Limb (tissue), 2 donors: Measurements from ENCODE around the gene ANKRD33B.
"Not testable (repeated sequence)": the region's sequence is repeated elsewhere in the genome, so short reads cannot be mapped to it uniquely, and the experiment has no call there.

Experiments used
- DNase-seq, 2 donors: peaks; one replicate each; pipeline ENCODE4 v3.0.0-alpha.2; 2016; ENCODE audit errors: extremely low spot score in 2 of 2

Gene ANKRD33B

DNA sequence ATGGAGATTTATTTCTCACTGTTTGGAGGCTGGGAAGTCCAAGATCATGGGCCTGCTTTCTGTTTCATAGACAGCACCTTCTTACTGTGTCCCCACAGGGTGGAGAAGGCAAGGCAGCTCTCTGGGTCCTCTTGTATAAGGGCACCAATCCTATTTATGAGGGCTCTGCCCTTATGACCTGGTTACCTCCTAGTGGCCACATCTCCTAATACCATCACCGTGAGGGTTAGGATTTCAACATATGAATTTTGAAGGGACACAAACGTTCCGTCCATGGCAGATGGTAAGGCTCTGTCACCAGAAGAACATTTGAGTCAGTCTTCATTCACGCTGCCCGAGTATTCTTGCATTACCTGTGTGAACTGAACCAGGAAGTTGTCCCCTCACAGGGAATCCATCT is 48.4 kb downstream of the ANKRD33B start:
- DNase-seq, result no peak

DNA sequence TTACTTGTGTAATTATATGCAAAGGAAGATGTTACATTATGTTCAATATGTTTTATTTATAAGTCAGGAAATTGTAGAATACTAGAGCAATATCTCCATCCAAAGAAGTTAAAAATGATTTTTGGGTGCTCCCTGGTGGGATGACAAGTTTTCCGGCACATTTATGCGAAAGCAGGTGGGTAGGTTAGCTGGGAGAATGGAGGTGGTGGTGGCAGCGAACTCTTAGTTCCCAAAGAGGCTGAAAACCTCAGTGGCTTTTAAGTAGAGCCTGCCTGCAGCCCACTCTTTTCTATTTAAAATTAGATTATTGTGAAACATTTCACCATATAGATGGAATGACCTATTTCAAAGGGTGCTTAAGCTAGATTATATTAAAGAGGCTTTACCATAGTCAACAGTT is 51.8 kb downstream of the ANKRD33B start:
- no peak for DNase-seq

DNA sequence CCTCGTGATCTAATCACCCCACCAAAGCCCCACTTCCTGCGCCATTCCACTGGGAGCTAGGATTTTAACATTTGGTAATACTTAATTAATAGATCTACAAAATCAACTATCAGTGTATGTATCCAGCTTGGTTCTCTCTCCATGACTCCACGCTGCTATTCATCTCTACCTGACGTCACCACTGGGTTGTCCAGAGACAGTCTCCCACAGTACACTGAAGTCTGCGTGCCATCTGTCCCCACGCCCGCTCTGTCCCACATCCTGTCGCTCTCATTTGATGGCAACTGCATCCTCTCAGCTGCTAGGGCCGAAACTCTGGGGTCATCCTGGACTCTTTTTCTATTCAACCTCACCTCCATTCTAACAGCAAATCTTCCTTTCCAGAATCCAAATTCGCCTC is 53.2 kb downstream of the ANKRD33B start:
- DNase-seq, result no peak

DNA sequence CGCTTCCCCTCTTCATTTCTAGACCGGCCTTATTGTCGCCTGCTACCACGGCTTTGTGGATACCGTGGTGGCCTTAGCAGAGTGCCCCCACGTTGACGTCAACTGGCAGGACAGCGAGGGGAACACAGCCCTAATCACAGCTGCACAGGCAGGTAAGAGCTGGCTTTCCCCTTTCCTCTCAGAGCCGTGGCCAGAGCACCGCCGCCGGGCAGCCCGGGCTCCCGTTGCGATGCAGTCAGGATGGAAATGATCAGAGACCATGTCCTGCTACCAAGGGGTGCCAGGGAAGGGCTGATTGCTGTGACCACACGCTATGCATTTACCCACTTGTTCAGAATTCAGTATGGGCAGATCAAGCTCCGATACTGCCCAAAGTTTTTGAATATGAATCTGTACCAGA is 54.4 kb downstream of the ANKRD33B start:
- DNase-seq, result no peak

DNA sequence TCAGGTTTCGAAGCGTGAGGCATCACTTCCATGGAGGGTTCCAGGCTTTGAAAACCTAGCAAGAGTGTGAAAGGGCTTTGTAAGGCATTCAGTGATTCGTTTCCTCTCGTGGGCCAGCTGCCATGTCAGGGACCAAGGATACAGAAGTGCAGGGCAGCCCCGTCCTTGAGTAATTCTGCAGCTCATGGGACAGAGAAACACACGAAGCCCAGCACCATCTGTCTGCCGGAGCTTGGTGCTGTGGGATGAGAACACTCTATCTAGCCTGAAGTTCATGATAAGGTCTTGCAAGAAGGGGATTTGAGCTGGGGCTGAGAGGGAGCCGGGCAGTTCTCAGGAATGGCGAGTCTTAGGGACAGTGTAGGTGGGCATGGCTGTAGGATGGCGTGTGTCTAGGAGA is 55.8 kb downstream of the ANKRD33B start:
- DNase-seq, result no peak

DNA sequence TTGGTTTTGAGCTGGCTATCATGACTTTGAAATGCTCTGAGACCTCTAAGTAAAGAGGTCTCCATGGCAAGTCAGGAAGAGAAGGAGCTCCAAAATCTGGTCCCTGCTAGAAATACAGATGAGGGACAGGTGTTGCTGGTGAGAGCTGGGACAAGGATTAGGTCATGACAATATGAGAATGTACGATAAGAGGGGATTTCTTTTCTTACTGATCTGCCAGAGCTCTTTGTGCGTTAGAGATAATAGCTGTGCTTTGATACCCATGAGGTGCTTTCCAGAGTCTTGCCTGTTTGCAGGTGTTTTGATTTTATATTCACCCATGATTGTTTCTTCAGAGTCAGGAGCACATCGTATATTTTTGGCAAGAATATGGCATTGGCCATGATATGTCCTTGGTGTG is 56.5 kb downstream of the ANKRD33B start:
- no peak for DNase-seq

DNA sequence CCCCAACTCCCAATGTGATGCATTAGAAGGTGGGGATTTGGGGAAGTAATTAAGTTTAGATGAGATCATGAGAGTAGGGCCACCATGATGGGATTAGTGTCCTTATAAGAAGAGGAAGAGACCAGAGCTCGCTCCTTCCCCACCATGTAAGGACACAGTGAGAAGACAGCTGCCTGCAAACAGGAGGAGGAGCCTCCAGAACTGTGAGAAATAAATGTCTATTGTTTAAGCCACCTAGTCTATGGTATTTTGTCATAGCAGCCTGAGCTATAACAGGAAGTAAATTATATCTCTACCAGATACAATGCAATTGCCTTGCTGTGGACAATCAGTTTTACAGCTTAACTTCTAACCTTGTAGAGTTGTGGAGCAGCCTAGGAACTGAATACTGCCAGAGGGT is 58.0 kb downstream of the ANKRD33B start:
- no peak for DNase-seq

DNA sequence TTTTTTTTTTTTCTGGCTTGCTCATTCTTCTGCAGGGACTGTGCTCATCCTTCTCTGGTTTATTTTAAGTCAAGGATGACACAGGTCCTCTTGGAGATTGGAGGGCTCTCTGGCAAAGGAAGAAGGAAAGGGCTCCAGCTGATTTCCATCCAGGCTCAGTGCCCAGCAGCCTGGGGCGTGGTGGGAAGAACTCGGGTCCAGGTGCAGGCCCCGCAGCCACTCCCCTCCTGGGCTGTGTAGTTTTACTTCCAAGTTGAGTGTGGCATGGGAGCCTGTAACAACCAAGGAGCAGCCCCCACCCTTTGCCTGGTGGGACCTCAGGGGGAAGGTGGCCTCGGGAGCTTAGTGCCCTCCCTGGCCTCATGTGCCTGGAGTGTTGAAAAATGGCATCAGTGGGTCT is 58.9 kb downstream of the ANKRD33B start:
- DNase-seq, result no peak

DNA sequence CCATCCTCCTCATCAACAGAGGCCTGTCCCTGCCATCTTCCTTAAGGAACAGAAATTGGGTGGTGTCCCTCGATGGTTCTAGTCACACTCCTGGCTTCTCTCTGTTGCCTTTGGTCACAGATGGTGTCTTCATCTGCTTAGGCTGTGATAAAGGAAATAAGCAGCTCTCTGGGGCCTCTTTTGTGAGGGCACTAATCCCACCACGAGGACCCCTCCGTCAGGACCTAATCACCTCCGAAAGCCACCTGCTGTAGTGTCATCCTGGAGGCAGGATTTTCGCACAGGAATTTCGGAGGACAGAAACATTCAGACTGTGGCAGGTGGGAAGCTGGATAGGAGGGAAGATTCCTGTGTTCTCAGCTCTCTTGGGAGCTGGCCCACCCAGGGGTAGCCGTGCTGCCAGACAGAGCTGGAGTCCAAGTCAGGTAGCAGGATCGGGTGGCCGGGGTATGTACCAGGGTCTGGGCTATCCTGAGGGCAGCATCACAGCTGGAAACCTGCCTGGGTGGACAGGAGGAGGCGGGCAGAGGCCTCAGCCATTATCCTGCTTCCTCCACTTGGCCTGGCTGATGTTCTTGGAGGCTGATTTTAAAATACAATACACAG is 59.5 kb downstream of the ANKRD33B start:
- DNase-seq, result no peak

DNA sequence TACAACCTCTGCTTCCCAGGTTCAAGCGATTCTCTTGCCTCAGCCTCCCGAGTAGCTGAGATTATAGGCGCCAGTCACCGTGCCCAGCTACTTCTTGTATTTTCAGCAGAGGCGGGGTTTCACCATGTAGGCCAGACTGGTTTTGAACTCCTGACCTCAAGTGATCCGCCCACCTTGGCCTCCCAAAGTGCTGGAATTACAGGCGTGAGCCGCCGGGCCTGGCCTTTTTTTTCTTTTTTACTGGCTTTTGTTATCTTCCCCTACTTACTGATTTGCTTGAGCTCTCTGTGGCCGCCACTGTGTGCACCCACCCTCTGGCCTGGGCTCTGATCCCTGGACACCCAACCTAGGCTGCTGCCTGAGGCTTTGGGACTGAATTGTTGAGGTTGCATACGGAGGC is 60.3 kb downstream of the ANKRD33B start:
- DNase-seq, result no peak

DNA sequence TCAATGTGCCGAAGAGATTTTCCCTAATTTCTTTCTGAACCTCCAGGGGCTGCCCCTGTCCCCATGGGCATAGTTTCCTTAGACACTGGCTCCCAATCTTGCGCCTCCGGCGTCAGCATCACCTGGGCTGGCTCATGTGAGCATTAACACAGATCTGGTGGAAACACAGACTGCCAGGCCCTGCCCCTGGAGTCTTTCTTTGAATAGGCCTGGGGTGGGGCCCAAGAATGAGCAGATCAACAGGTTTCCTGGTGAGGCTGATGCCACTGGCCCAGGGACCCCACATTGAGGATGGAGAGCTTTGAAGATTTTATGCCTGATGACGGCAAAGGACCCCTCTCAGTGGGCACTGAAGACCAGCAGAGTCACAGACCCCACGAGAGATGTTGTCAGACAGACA is 60.8 kb downstream of the ANKRD33B start:
- no peak for DNase-seq

DNA sequence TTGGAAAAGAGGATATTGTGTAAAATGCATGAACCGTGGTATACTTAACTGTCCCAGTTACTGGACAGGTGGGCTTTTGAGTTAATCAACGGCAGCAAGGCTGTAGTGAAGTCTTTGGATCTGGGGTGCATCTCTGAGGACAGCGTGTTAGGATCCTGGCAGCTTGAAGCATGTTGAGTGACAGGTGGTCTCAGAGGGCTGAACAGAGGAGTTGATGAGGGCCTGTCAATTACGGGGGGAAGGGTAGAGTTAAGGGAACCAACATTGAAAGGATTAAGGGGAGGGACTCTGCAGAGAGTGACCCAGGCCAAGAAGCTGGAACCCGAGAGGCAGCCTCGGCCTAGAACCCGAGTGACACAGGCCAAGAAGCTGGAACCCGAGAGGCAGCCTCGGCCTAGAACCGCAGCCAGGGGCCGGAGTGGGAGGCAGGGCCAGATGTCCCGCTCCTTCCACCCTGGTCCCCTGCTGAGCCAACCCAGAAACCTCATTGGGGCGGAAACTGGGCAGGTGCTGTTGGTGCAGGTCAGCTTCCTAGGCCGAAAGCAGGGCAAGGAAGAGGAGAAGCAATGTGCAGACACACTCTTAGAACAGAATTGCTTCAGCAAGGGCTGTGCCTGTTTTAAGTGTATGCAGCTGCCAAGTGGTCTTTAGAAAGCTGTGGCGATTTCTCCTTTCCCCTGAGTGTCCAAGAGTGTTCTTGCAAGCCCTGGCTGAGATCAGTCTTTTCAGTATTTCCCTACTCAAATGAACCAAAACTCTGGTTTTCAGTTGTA is 62.0 kb downstream of the ANKRD33B start:
- no peak for DNase-seq

DNA sequence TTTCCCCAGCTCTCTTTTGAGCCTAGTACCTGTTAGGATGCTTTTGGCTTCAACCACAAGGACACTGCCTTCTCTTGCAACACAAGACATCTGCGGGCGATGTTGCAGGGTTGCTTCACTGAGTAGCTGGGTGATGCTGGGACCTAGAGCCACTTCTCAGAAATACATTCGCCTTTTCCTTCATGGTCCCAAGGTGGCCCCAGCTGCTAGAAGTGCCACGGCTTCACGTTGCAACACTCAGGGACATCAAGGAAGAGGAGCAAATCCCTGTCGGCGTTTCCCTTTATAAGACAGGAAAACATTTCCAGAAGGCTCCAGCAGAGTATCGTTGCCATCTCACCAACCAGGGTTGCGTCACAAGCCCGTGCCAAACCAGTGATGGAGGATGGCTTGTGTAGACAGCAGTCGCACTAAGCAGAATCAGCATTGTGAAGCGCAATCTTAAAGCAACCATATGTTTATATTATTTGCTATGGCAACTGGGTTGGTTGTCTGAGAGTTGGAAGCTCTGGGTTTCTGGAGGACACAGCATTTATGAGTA is 62.7 kb downstream of the ANKRD33B start:
- DNase-seq, result no peak

DNA sequence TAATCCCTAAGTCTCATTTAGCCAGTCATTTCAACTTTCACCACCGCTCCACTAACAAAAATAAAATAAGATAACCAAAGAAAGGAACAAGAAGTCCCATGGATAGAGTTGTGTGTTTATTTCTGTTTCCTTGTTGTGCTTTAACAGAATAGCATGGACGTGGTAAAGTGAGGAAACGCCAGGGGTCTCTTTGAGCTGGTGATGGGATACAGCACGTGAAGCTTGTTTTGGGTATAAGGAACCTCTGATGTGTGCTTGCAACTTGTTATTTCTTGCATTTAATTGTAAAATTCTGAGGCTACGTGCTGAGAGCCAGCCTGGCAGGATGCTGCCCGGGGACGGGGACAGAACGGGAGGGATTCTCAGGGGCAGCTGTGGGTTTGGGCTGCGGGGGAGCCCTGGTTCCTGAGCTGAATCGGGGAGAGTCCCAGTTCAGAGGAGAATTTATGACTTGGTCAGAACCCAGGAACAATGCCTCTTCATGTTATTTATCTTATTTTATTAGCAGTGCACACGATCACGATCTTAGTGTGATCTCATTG is 63.4 kb downstream of the ANKRD33B start:
- no peak for DNase-seq

DNA sequence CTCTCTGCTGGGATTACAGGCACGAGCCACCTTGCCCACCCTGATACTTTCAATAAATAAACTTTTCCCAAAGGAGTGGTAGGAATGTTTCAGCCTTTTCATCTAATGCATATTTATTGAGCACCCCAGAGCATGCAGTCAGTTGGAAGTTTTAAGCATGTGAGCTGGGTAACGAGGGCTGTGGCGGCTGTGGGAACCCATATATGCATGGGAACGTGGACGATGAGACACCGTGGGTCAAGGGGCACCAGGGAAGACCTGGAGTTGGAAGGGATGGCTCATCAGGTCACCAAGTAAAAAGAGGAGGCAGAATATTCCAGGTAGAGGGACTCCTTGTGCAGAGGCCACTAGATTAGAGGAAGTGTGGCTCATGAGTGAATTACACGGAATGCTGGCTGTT is 64.7 kb downstream of the ANKRD33B start:
- DNase-seq, result no peak

DNA sequence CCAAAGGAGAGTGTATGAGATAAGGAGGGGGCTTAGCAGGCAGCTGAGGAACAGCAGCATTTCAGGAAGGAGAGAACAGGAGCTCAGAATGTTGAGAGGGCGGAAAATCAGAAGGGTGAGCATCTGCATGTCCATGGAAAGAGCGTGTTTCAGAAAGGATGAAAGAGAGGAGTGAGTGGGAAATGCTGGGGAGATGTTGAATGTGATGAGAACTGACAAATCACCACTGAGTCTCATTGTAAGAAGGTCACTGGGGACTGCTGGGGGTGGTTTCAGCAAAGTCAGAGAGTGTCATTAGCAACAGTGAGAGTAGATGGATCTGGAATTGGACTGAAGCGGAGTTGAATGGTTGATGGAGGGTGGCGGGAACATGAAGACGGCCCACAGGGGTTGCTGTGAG is 65.8 kb downstream of the ANKRD33B start:
- no peak for DNase-seq

DNA sequence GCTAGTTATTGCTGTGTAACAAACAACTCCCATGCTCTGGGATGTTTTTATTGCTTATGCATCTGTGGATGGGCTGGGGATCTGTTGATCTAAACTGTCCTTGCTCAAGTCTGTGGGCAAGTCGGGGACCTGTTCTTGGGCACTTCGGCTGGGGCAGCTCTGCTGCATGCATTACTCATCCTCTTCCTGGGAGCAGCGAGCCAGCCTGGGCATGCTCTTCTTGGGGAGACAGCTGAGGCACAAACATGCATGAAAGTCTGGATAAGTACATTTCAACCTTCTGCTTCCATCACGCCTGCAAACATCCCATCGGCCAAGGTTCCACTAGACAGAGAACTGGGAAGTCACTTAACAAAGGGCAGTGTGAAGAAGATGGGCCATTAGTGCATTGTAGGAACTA is 66.3 kb downstream of the ANKRD33B start:
- no peak for DNase-seq

DNA sequence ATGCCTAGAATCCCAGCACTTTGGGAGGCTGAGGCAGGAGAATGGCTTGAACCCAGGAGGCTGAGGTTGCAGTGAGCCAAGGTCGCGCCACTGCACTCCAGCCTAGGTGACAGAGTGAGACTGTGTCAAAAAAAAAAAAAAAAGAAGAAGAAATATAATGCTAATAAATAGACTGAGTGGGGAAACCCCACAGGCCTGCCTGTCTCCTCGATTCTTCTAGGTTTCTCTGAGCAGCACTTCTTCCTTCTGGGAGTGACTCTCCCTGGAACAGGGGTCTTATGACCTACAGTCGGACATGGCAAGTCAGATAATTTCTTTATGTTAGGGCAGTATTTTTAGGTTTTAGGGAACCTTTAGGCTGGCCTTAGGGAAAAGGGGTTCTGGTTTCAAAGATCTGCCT is 66.9 kb downstream of the ANKRD33B start:
- not testable (repeated sequence) for DNase-seq

DNA sequence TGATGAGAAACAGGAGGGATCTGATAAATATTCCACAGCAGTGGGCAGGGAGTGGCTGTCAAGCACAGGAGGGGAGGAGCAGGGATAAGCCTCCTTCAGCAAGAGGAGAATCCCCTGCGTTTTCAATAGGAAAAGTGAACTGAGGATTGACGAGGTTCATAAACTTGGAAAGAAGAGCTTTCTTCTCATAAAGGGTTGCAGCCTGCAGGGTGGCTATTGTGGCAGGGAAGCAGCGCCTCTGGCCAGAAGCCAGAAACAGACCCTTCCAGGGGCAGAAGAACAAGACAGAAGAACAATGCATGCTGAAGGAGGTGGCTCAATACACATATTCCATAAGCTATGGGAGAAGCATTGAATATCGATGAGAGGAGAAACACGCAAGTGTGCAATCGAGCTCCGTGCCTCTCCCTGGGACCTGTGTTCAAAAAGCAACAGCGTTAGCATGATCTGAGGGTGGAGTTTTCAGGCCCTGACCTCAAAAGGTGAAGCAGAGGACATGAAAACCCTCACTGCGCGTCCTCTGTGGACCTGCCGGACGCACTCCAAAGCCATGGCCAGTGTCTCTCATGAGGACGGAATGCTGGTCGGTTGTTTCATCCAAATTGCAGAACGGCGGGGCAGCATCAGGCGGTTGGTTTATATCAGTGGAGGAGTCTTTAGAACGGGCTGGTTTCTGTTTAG is 67.6 kb downstream of the ANKRD33B start:
- DNase-seq, result no peak

DNA sequence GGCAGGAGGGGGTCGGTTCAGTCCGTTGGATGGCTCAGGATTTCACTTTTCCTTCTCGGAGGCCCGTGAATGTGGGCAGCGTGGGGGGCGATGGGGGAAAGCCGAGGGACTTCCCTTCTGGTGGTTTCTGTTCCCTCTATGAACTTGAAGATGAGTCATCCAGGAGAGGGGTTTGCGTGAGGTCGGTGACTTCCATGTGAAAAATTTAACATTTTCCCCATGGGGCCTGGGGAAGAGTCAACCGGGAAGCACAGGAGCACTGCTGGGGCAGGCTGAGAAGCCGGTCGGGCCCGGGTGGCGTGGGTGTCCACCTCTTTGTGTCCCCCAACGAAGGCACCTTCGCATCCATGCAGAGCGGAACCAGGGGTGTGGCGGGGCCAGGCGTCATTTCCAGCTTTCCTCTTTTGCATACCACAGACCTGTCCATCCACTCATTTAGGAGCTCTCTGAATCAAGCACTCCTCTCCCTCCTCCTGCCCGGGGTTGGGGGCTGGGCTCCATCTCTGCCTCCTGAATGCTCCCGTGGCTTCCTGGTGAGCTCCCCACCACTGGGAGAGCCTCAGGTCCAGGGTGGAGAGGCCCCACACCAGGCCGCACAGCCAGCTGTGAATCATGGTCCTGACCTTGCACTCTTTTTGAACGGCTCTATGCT is 68.4 kb downstream of the ANKRD33B start:
- DNase-seq, result no peak

DNA sequence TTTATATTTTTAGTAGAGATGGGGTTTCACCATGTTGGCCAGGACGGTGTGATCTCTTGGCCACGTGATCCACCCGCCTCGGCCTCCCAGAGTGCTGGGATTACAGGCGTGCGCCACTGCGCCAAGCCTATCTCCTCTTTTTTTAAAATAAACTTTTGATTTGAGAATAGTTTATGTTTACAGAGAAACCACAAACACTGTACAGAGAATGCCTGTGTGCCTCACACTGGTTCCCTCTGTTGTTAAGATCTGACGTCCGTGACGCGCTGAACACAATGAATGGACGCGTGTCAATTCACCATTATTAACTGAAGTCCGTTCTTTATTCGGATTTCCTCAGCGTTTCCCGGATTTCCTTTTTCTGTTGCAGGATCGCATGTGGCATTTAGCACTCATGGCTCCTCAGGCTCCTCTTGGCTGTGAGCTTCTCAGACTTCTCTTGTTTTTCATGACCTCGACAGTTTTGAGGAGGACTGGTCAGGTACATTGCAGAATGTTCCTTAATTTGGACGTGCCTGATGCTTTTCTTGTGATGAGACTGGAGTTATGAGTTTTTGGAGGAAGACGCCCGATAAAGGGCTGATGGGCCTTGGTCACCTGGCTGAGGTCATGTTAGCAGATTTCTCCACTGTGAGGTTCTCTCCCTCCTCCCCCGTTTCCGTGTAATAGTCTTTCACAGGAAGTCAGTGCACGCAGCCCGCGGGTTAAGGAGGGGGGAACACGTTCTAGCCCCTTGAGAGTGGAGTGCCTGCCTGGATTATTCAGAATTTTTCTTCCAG is 69.6 kb downstream of the ANKRD33B start:
- DNase-seq, result no peak
